Panc1 (cell line): ENCODE measurements around the gene BRAF. TPM values are rescaled to one million over a fixed set of nuclear protein-coding genes. Genes with fewer than 3 reads are reported as not detected.
"Not testable (repeated sequence)": the region's sequence is repeated elsewhere in the genome, so short reads cannot be mapped to it uniquely, and the experiment has no call there.

ENCODE experiments used
- ATAC-seq: fragments of 200-7000 bp; cut with Tn5 transposase; 2 replicates; pipeline ENCODE4 v1.9.1; 2020; ENCODE audit warnings: mild to moderate bottlenecking, moderate library complexity
- BruUV-seq: library from RNA; stranded (reverse); fragments of 400-500 nt; replicated peaks from 2 replicates; lab custom pipeline; 2021; lab: Mats Ljungman, UMichigan
- CTCF ChIA-PET: fragments of 300-600 bp; sonication (Branson Sonifier 250); formaldehyde crosslinking; loops from one replicate; lab custom pipeline; 2022; ENCODE audit warnings: antibody characterized with exemption; lab: Charles Lee
- POLR2A ChIA-PET: fragments of 300-600 bp; sonication (Branson Sonifier 250); formaldehyde crosslinking; loops from one replicate; lab custom pipeline; 2022; ENCODE audit warnings: antibody characterized with exemption; lab: Charles Lee
- DNase-seq: peaks from one replicate; pipeline ENCODE4 v3.0.0-alpha.2; 2010; ENCODE audit warnings: low read depth, low spot score
- H3K27ac ChIP-seq: 2 replicates; pipeline ENCODE4 v1.5.1; 2011; ENCODE audit warnings: mild to moderate bottlenecking, low read length, inconsistent platforms
- H3K27me3 ChIP-seq: fragments of 200-500 bp; sonication (Bioruptor generic); 2 replicates; pipeline ENCODE4 v1.6.0; 2014; ENCODE audit warnings: low read length, inconsistent platforms; ENCODE audit not compliant: control insufficient read depth, insufficient read depth
- H3K36me3 ChIP-seq: fragments of 200-500 bp; sonication (Bioruptor generic); 2 replicates; pipeline ENCODE4 v1.5.1; 2014; ENCODE audit warnings: inconsistent platforms, mild to moderate bottlenecking, low read length, moderate library complexity; ENCODE audit not compliant: control insufficient read depth, insufficient read depth
- H3K4me1 ChIP-seq: 2 replicates; pipeline ENCODE4 v1.5.1; 2011; ENCODE audit warnings: inconsistent platforms, mild to moderate bottlenecking, low read length, moderate library complexity; ENCODE audit not compliant: control insufficient read depth, insufficient read depth
- H3K4me3 ChIP-seq, 2 experiments: 2 replicates each; pipeline ENCODE4 v1.5.1; 2011 to 2012; ENCODE audit warnings: low read depth in 2 of 2, low read length in 2 of 2, mild to moderate bottlenecking in 2 of 2, inconsistent platforms in 1 of 2, moderate library complexity in 1 of 2
- H3K9me3 ChIP-seq: fragments of 200-500 bp; sonication (Bioruptor generic); 2 replicates; pipeline ENCODE4 v1.5.1; 2014; ENCODE audit warnings: low read depth, mild to moderate bottlenecking, inconsistent platforms, low read length, moderate library complexity; ENCODE audit not compliant: control insufficient read depth, insufficient read depth
- POLR2AphosphoS5 ChIP-seq: IDR thresholded peaks from 2 replicates; pipeline ENCODE4 v1.6.1; 2012; ENCODE audit warnings: mild to moderate bottlenecking, low read depth, low read length, moderate library complexity
- SIN3A ChIP-seq: IDR thresholded peaks from 2 replicates; pipeline ENCODE4 v1.6.1; 2012; ENCODE audit warnings: low read depth, mild to moderate bottlenecking, low read length, moderate library complexity, borderline replicate concordance; ENCODE audit not compliant: insufficient read depth
- TCF7L2 ChIP-seq: IDR thresholded peaks from 2 replicates; pipeline ENCODE4 v1.6.1; 2011; ENCODE audit warnings: mild to moderate bottlenecking, low read depth, low read length, inconsistent platforms
- in situ Hi-C: cut with HindIII; loops from 2 replicates; pipeline ENCODE4 v1.10.0; 2016; ENCODE audit warnings: low sequenced_read_pairs, low pct_unique_long_range_greater_than_20kb
- intact Hi-C: fragments of 100-400 bp; cut with micrococcal nuclease; formaldehyde crosslinking; loops from one replicate; pipeline ENCODE4 v1.10.0; 2022; ENCODE audit not compliant: unreplicated experiment
- total RNA-seq: library from RNA; stranded (reverse); gene quantifications from one replicate; pipeline ENCODE4 v1.2.1, GENCODE V29; 2021; ENCODE audit not compliant: unreplicated experiment
- TF ChIP-seq, protein P1 (sequence below): fragments of 450-650 bp; IDR thresholded peaks from 2 replicates; pipeline ENCODE4 v1.5.1; 2017; ENCODE audit warnings: mild to moderate bottlenecking
- TF ChIP-seq, protein P2 (sequence below), 2 experiments: IDR thresholded peaks; 2 replicates each; pipeline ENCODE4 v1.6.1; 2011 to 2012; ENCODE audit warnings: low read depth in 2 of 2, control low read depth in 1 of 2, low read length in 1 of 2, mild to moderate bottlenecking in 1 of 2, moderate library complexity in 1 of 2; ENCODE audit not compliant: insufficient read depth in 1 of 2

Gene BRAF
- total RNA-seq, 1 experiment from 2014 or later = 26.3 TPM

DNA sequence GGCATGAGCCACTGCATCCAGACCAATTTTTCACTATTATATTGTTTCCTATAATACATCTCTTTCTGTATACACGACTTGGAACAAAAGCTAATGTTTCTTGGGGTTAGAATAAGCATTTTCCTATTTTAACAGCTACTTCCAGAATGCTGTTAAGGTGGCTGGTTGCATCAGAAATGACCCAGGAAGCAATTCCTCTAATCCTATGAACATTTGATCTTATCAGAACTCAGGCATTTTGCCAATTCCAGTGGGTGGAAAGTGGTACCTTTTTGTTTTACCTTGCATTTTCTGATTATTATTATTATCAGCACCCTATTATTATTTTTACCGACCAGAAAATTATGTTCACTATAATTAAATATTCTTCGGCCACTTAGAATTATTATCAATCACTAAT, 154.9 kb downstream of the BRAF start:
- BruUV-seq = no TSS peak
- H3K9me3 ChIP-seq = no peaks in the 10 kb centered on the region
- DNase-seq (no peak), ATAC-seq (no peak)
- peaks cover 2% of the 10 kb centered on the region; the same call in 1 of the 2 replicates for H3K36me3 ChIP-seq
- H3K4me1 ChIP-seq = no peaks in the 10 kb centered on the region
- POLR2A ChIA-PET = no interaction called here
- H3K27me3 ChIP-seq = no peaks in the 10 kb centered on the region
- TF ChIP-seq, protein P1, sequence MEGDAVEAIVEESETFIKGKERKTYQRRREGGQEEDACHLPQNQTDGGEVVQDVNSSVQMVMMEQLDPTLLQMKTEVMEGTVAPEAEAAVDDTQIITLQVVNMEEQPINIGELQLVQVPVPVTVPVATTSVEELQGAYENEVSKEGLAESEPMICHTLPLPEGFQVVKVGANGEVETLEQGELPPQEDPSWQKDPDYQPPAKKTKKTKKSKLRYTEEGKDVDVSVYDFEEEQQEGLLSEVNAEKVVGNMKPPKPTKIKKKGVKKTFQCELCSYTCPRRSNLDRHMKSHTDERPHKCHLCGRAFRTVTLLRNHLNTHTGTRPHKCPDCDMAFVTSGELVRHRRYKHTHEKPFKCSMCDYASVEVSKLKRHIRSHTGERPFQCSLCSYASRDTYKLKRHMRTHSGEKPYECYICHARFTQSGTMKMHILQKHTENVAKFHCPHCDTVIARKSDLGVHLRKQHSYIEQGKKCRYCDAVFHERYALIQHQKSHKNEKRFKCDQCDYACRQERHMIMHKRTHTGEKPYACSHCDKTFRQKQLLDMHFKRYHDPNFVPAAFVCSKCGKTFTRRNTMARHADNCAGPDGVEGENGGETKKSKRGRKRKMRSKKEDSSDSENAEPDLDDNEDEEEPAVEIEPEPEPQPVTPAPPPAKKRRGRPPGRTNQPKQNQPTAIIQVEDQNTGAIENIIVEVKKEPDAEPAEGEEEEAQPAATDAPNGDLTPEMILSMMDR = no peak
- TF ChIP-seq SIN3A = no peak
- TF ChIP-seq, protein P2, sequence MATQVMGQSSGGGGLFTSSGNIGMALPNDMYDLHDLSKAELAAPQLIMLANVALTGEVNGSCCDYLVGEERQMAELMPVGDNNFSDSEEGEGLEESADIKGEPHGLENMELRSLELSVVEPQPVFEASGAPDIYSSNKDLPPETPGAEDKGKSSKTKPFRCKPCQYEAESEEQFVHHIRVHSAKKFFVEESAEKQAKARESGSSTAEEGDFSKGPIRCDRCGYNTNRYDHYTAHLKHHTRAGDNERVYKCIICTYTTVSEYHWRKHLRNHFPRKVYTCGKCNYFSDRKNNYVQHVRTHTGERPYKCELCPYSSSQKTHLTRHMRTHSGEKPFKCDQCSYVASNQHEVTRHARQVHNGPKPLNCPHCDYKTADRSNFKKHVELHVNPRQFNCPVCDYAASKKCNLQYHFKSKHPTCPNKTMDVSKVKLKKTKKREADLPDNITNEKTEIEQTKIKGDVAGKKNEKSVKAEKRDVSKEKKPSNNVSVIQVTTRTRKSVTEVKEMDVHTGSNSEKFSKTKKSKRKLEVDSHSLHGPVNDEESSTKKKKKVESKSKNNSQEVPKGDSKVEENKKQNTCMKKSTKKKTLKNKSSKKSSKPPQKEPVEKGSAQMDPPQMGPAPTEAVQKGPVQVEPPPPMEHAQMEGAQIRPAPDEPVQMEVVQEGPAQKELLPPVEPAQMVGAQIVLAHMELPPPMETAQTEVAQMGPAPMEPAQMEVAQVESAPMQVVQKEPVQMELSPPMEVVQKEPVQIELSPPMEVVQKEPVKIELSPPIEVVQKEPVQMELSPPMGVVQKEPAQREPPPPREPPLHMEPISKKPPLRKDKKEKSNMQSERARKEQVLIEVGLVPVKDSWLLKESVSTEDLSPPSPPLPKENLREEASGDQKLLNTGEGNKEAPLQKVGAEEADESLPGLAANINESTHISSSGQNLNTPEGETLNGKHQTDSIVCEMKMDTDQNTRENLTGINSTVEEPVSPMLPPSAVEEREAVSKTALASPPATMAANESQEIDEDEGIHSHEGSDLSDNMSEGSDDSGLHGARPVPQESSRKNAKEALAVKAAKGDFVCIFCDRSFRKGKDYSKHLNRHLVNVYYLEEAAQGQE (IDR thresholded peaks at IDR 0.05; ENCODE audit: insufficient read depth in 1 of 2, low read depth in 2 of 2, low read length in 1 of 2) = no peak
- no peak for TF ChIP-seq POLR2AphosphoS5
- no peak for TF ChIP-seq TCF7L2
- no peak overlapping the region for H3K27ac ChIP-seq
- intact Hi-C loops = no loop called here
- CTCF ChIA-PET = no interaction called here
- H3K4me3 ChIP-seq = no peak overlapping the region
- in situ Hi-C loops = no loop called here

DNA sequence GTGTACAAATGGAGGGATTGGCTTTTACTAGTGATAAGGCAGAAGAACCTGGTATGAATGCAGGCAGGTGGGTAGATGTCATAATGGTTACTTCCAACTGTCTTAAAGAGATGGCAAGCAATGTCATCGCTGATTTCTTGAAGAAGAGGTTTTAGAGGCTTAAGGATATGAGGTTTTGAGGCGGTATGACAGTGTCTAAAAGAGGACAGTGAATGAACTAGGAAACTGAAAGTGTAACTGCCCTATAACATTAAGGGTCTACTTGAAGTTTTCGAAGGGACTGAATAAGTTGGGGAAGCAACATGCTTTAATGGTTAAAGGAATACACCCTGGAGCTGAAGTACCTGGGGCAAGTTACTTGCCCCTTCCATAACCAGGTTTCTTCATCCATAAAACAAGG, 157.3 kb downstream of the BRAF start:
- ATAC-seq (no peak), DNase-seq (no peak)
- no peak overlapping the region for H3K27ac ChIP-seq
- ChIA-PET CTCF (no interaction called here), POLR2A (no interaction called here)
- in situ Hi-C loops = no loop called here
- no peak overlapping the region for H3K4me3 ChIP-seq
- H3K9me3 ChIP-seq = no peaks in the 10 kb centered on the region
- H3K27me3 ChIP-seq = no peaks in the 10 kb centered on the region
- TF ChIP-seq TCF7L2 (no peak), SIN3A (no peak), POLR2AphosphoS5 (no peak)
- TF ChIP-seq, protein P1 = no peak
- TF ChIP-seq, protein P2 (IDR thresholded peaks at IDR 0.05; ENCODE audit: insufficient read depth in 1 of 2, low read depth in 2 of 2, low read length in 1 of 2) = no peak
- no peaks in the 10 kb centered on the region; the same call in 1 of the 2 replicates for H3K36me3 ChIP-seq
- intact Hi-C loops = no loop called here
- no peaks in the 10 kb centered on the region for H3K4me1 ChIP-seq
- BruUV-seq = no TSS peak

DNA sequence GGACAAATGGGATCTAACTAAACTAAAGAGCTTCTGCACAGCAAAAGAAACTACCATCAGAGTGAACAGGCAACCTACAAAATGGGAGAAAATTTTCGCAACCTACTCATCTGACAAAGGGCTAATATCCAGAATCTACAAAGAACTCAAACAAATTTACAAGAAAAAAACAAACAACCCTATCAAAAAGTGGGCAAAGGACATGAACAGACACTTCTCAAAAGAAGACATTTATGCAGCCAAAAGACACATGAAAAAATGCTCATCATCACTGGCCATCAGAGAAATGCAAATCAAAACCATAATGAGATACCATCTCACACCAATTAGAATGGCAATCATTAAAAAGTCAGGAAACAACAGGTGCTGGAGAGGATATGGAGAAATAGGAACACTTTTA, 159.3 kb downstream of the BRAF start:
- POLR2A ChIA-PET, BruUV-seq: not testable (repeated sequence)

DNA sequence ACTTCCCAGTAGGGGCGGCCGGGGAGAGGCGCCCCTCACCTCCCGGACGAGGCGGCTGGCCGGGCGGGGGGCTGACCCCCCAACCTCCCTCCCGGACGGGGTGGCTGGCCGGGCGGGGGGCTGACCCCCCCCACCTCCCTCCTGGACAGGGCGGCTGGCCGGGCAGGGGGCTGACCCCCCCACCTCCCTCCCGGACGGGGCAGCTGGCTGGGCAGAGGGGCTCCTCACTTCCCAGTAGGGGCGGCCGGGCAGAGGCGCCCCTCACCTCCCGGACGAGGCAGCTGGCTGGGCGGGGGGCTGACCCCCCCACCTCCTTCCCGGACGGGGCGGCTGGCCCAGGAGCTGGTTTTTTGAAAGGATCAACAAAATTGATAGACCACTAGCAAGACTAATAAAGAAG, 161.6 kb downstream of the BRAF start:
- DNase-seq, POLR2A ChIA-PET, BruUV-seq, H3K27me3 ChIP-seq, H3K36me3 ChIP-seq, H3K27ac ChIP-seq, H3K4me1 ChIP-seq, ATAC-seq, in situ Hi-C loops, CTCF ChIA-PET, H3K4me3 ChIP-seq, intact Hi-C loops, H3K9me3 ChIP-seq: not testable (repeated sequence)

More for the DNA sequence above, 159.3 kb downstream of the BRAF start:
- H3K4me3 ChIP-seq, in situ Hi-C loops, intact Hi-C loops, ATAC-seq, H3K9me3 ChIP-seq, H3K4me1 ChIP-seq, H3K27me3 ChIP-seq, H3K27ac ChIP-seq, DNase-seq, H3K36me3 ChIP-seq, CTCF ChIA-PET: not testable (repeated sequence)
